Suprapubic skin (tissue), 4 donors: ENCODE results near the gene NPFF. TPM values are rescaled to one million over a fixed set of nuclear protein-coding genes. Genes with fewer than 3 reads are reported as not detected.

ENCODE experiments used
- DNase-seq, 2 donors: peaks; one replicate each; pipeline ENCODE4 v3.0.0-alpha.2; 2019; ENCODE audit warnings: low spot score in 2 of 2
- H3K27ac ChIP-seq: fragments of 200-600 bp; sonication (generic); one replicate; pipeline ENCODE4 v1.5.1; 2019
- H3K27me3 ChIP-seq: fragments of 200-600 bp; sonication (generic); one replicate; pipeline ENCODE4 v1.5.1; 2019
- H3K36me3 ChIP-seq: fragments of 200-600 bp; sonication (generic); one replicate; pipeline ENCODE4 v1.5.1; 2019
- H3K4me1 ChIP-seq: fragments of 200-600 bp; sonication (generic); one replicate; pipeline ENCODE4 v1.5.1; 2019
- H3K4me3 ChIP-seq: fragments of 200-600 bp; sonication (generic); one replicate; pipeline ENCODE4 v1.5.1; 2019; ENCODE audit warnings: mild to moderate bottlenecking
- H3K9me3 ChIP-seq: fragments of 200-600 bp; sonication (generic); one replicate; pipeline ENCODE4 v1.5.1; 2019
- EP300 ChIP-seq: sonication (generic); formaldehyde crosslinking; IDR thresholded peaks from one replicate; pipeline ENCODE4 v1.6.1; 2017; ENCODE audit warnings: antibody characterized with exemption
- POLR2A ChIP-seq, 2 donors: fragments of 450-650 bp; IDR thresholded peaks; one replicate each; pipeline ENCODE4 v1.6.1; 2017; ENCODE audit warnings: antibody characterized with exemption in 2 of 2, mild to moderate bottlenecking in 2 of 2, moderate library complexity in 2 of 2
- POLR2AphosphoS5 ChIP-seq, 3 donors: sonication (generic); formaldehyde crosslinking; IDR thresholded peaks; one replicate each; pipeline ENCODE4 v1.6.1; 2017; ENCODE audit warnings: antibody characterized with exemption in 3 of 3
- WGBS: methylation state at CpG from one replicate; pipeline ENCODE4 v1.1.5; 2018; 5-methylcytosine and 5-hydroxymethylcytosine counted together
- total RNA-seq, 4 donors: library from RNA; depleted of rRNA; stranded (reverse); fragments of >200 nt; gene quantifications; one replicate each; pipeline ENCODE4 v1.1.0, GENCODE V29; 2016
- TF ChIP-seq, protein P1 (sequence below), 2 donors: fragments of 200-600 bp in 1 of 2; fragments of 450-650 bp in 1 of 2; sonication (generic) in 1 of 2; IDR thresholded peaks; one replicate each; pipeline ENCODE4 v1.5.1; 2016 to 2019; ENCODE audit warnings: antibody characterized with exemption in 2 of 2, mild to moderate bottlenecking in 1 of 2, moderate library complexity in 1 of 2

NPFF gene
- total RNA-seq, 4 donors from 2014 or later, result not detected

DNA sequence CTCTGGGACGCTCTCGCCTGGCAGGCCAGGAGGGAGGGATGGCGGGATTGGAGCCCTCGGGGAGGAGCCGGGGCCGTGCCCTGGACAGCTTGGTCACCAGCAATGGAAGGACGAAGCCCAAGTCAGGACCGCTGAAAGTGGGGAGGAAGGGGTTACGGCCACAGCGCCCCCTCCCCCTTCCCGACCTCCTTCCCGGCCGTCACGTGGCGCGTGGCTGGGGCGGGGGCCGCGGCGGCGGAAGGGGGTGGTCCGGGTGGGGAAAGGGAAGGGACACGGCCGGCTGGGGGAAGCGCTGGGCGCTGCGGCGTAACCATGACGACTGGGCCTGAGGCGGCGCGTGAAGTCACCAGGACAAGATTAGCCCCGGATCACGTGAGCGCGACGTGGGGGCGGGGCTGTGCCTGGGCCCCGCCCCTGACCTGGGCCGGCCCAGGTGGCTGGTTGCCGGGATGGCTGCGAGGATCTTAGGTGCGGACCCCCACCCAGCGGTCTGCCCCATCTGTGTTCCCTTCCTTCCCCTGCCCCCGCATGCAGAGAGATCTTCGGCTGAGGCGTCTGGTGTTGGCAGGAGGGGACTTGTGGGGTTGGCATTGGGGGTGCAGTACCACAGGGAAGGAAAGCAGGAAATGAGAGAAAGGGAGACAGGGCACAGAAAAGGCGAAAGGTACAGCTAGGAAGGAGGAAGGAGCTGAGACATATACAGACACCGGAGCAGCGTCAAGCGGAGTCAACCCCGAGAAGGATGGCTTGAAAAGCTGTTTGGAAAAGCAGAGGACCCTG, 14.3 kb downstream of the NPFF start:
- Histone ChIP-seq H3K27ac (peak overlapping the region; percentile 85), H3K9me3 (no peaks in the 10 kb centered on the region), H3K36me3 (no peaks in the 10 kb centered on the region), H3K4me3 (peak overlapping the region; percentile 66), H3K27me3 (no peaks in the 10 kb centered on the region), H3K4me1 (peaks cover 47% of the 10 kb centered on the region)
- under 1% methylated on average over 21 of the region's 52 CpGs for WGBS
- TF ChIP-seq EP300 (no peak), POLR2AphosphoS5 (IDR thresholded peaks at IDR 0.05) (peak in 1 of 3 donors; percentile 62)
- peak; percentile 97 for DNase-seq

DNA sequence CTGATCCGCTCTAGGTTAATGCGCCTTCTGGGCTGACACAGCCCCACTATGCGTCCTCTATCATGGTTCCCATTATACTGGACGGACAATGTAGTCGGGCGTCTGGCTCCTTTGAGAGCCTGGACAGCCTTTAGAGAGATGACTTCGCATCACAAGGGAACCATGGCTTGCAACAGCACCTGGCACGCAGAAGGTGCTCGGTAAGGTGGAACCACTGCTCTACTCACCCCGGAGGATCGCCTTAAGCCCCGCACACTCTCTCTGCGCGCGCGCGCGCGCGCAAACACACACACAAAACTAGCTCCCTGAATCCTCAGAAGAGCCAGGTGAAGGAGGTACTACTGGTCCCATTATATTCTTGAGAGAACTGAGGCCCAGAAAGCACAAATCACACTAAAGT, 15.1 kb downstream of the NPFF start:
- 49% methylated on average over 20 of the region's 20 CpGs for WGBS
- Histone ChIP-seq H3K9me3 (no peaks in the 10 kb centered on the region), H3K36me3 (no peaks in the 10 kb centered on the region), H3K27me3 (no peaks in the 10 kb centered on the region), H3K4me3 (peak overlapping the region; percentile 66), H3K4me1 (peaks cover 39% of the 10 kb centered on the region), H3K27ac (peak overlapping the region; percentile 85)
- DNase-seq, result no peak
- TF ChIP-seq POLR2A (IDR thresholded peaks at IDR 0.05) (no peak), EP300 (no peak), POLR2AphosphoS5 (IDR thresholded peaks at IDR 0.05) (no peak)
- TF ChIP-seq, protein P1, sequence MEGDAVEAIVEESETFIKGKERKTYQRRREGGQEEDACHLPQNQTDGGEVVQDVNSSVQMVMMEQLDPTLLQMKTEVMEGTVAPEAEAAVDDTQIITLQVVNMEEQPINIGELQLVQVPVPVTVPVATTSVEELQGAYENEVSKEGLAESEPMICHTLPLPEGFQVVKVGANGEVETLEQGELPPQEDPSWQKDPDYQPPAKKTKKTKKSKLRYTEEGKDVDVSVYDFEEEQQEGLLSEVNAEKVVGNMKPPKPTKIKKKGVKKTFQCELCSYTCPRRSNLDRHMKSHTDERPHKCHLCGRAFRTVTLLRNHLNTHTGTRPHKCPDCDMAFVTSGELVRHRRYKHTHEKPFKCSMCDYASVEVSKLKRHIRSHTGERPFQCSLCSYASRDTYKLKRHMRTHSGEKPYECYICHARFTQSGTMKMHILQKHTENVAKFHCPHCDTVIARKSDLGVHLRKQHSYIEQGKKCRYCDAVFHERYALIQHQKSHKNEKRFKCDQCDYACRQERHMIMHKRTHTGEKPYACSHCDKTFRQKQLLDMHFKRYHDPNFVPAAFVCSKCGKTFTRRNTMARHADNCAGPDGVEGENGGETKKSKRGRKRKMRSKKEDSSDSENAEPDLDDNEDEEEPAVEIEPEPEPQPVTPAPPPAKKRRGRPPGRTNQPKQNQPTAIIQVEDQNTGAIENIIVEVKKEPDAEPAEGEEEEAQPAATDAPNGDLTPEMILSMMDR (IDR thresholded peaks at IDR 0.05), result no peak

DNA sequence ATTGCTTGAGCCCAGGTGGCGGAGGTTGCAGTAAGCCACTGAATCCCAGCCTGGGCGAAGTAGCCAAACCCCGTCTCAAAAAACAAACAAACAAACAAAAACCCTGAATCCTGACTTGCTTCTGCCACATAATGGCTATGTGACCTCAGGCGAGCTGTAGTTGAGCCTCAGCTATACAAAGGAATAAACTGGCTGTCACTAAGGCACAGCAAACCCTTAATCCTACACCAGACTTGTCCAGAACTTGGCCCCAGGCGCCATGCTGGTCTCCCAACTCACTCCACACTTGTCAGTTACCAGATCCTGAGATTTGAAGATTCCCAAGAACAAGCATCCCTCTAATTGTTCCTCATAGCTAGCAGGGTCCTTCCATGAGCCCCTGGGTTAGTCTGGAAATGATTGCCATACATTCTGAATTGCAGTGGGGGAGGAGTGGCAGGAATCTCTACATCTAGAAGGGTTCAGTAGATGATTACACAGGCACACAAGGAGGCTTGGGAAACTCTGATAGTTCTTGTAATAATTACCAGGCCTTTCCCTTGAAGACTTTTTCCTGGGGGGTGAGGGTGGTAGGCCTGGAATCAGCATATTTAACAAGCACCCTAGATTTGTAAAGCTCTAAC, 17.9 kb downstream of the NPFF start:
- DNase-seq, result no peak
- Histone ChIP-seq H3K9me3 (no peaks in the 10 kb centered on the region), H3K36me3 (peaks cover 28% of the 10 kb centered on the region), H3K27ac (no peak overlapping the region), H3K4me1 (peaks cover 23% of the 10 kb centered on the region), H3K27me3 (no peaks in the 10 kb centered on the region), H3K4me3 (no peak overlapping the region)
- WGBS, result 92% methylated on average over 5 of the region's 5 CpGs
- TF ChIP-seq POLR2AphosphoS5 (IDR thresholded peaks at IDR 0.05) (no peak), POLR2A (IDR thresholded peaks at IDR 0.05) (no peak), EP300 (no peak)
- TF ChIP-seq, protein P1 (IDR thresholded peaks at IDR 0.05), result no peak

DNA sequence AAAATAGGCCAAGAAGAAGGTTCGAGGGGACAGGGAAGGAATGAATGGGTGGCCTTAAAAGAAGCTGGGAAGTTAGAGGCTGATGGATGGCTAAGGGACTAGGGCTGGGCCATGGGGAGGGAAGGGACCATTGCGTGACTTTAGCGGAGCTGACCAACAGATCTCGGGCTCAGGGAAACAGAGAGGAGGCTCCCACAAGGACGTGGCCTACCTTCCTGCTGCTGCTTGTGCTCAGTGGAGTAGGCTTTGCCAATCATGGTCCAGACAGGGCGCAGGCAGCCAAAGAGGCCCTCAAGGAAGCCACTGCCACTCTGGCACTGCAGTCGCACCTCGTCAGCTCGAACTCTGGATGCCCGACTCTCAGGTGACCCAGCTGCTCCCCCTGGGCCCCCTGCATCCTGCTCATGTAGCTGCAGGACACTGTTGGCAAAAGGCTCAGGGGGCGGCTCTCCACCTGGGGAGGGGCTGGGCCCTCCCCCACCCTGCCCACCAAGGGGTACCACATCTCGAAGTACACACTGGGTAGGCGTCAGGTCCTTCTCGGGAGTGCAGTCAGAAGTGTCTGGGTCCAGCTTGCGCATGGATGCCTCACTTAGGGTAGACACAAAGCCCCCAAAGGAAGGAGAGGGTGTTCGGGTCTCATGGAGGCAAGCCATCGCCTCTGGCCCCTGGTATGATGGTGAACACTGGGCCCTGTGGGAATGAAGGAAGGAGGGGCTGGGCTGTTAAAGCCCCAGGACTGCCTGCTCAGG, 20.4 kb downstream of the NPFF start:
- Histone ChIP-seq H3K4me1 (peaks cover 13% of the 10 kb centered on the region), H3K4me3 (no peak overlapping the region), H3K9me3 (no peaks in the 10 kb centered on the region), H3K27me3 (no peaks in the 10 kb centered on the region), H3K36me3 (peaks cover 52% of the 10 kb centered on the region), H3K27ac (no peak overlapping the region)
- TF ChIP-seq POLR2AphosphoS5 (IDR thresholded peaks at IDR 0.05) (no peak), POLR2A (IDR thresholded peaks at IDR 0.05) (no peak), EP300 (no peak)
- TF ChIP-seq, protein P1 (IDR thresholded peaks at IDR 0.05), result no peak
- WGBS, result 85% methylated on average over 15 of the region's 17 CpGs
- no peak for DNase-seq

DNA sequence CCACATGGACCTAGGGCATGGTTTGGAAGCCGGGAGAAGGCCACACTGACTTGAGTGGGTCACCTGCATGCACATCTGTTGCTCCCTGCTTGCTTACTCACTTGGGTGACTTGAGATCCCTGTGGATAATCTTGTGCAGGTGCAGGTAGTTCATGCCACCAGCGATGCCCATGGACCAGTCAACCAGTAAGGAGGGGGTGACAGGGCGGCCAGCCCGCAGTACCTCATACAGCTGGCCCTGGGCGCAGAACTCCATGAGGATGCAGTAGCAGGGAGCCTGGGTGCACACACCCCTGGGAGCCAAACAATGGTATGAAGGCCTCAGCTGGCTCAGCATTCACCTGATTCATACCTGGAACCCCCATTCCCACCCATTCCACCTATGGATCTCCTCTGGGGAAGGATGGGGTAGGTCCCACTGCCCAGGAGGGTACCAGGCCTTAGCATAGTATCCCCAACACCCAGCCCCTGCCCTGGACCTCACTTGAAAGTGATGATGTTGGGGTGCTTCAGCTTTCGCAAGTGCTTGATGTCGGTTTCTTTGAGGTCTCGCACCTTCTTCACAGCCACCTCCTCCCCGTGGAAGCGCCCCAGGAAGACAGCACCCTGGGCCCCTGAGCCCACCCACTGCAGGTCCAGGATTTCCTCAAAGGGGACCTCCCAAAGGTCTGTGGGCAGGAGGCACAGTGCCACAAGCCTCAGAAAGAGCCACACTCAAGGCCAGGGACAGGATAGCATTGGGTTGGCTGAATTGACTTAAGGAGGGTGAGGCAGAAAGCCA, 21.1 kb downstream of the NPFF start:
- Histone ChIP-seq H3K27me3 (no peaks in the 10 kb centered on the region), H3K4me3 (no peak overlapping the region), H3K4me1 (peaks cover 20% of the 10 kb centered on the region), H3K27ac (no peak overlapping the region), H3K36me3 (peaks cover 59% of the 10 kb centered on the region), H3K9me3 (no peaks in the 10 kb centered on the region)
- TF ChIP-seq EP300 (no peak), POLR2A (IDR thresholded peaks at IDR 0.05) (no peak), POLR2AphosphoS5 (IDR thresholded peaks at IDR 0.05) (no peak)
- TF ChIP-seq, protein P1 (IDR thresholded peaks at IDR 0.05), result no peak
- DNase-seq, result no peak
- 95% methylated on average over 9 of the region's 10 CpGs for WGBS
